NCI-H1092 treated with DMSO at 0.1 percent for 48 hours (cell line): Measurements from ENCODE around the gene LDLRAD3.

Experiments used
- DNase-seq: peaks from one replicate; lab custom pipeline; 2025; lab: John Stamatoyannopoulos, UW

Gene LDLRAD3

GRCh38 chr11:36077886-36078685 lies 134.2 kb downstream of the LDLRAD3 start:
- DNase-seq: no peak

GRCh38 chr11:36078686-36079055 lies 134.8 kb downstream of the LDLRAD3 start:
- DNase-seq: no peak

GRCh38 chr11:36079878-36080675 lies 136.2 kb downstream of the LDLRAD3 start:
- DNase-seq: no peak

GRCh38 chr11:36081274-36081945 lies 137.5 kb downstream of the LDLRAD3 start:
- DNase-seq: no peak

- no peak for DNase-seq
These were observed 142.5 kb downstream of the LDLRAD3 start for GRCh38 chr11:36086366-36086765.

GRCh38 chr11:36088266-36088972 lies 144.6 kb downstream of the LDLRAD3 start:
- DNase-seq: no peak

GRCh38 chr11:36089920-36090319 lies 146.1 kb downstream of the LDLRAD3 start:
- DNase-seq: no peak

- no peak for DNase-seq
These were observed 146.7 kb downstream of the LDLRAD3 start for GRCh38 chr11:36090356-36091109.

- no peak for DNase-seq
These were observed 147.5 kb downstream of the LDLRAD3 start for GRCh38 chr11:36091256-36091811.

- DNase-seq: no peak
These were observed 148.6 kb downstream of the LDLRAD3 start for GRCh38 chr11:36092314-36093030.

- no peak for DNase-seq
These were observed 149.7 kb downstream of the LDLRAD3 start for GRCh38 chr11:36093548-36093947.

- no peak for DNase-seq
These were observed 150.3 kb downstream of the LDLRAD3 start for GRCh38 chr11:36094164-36094563.

GRCh38 chr11:36095716-36096115 lies 151.9 kb downstream of the LDLRAD3 start:
- DNase-seq: no peak

- no peak for DNase-seq
These were observed 153.4 kb downstream of the LDLRAD3 start for GRCh38 chr11:36097219-36097650.

- DNase-seq: no peak
These were observed 154.2 kb downstream of the LDLRAD3 start for GRCh38 chr11:36098087-36098486.

GRCh38 chr11:36098853-36099375 lies 155.1 kb downstream of the LDLRAD3 start:
- no peak for DNase-seq

GRCh38 chr11:36101466-36101865 lies 157.6 kb downstream of the LDLRAD3 start:
- DNase-seq: no peak

GRCh38 chr11:36102868-36103267 lies 159.0 kb downstream of the LDLRAD3 start:
- DNase-seq: no peak

- no peak for DNase-seq
These were observed 160.2 kb downstream of the LDLRAD3 start for GRCh38 chr11:36103933-36104530.

GRCh38 chr11:36104660-36104992 lies 160.8 kb downstream of the LDLRAD3 start:
- DNase-seq: no peak
